Activated T-cell treated with anti-CD3 and anti-CD28 coated beads, Interleukin-2, amount 50 U/mL, for 48 hours (primary cell): Measurements from ENCODE around the gene IKZF1.

Experiments used
- DNase-seq, 2 experiments: peaks; one replicate each; pipeline ENCODE4 v3.0.0-alpha.2; 2020

IKZF1 gene

GRCh38 chr7:50376056-50376820 lies 71.7 kb downstream of the IKZF1 start:
- DNase-seq = peak in 1 of 2 experiments; percentile 24

- DNase-seq = peak in 1 of 2 experiments; percentile 19
Observed at GRCh38 chr7:50377356-50377755, 72.8 kb downstream of the IKZF1 start.

DNA sequence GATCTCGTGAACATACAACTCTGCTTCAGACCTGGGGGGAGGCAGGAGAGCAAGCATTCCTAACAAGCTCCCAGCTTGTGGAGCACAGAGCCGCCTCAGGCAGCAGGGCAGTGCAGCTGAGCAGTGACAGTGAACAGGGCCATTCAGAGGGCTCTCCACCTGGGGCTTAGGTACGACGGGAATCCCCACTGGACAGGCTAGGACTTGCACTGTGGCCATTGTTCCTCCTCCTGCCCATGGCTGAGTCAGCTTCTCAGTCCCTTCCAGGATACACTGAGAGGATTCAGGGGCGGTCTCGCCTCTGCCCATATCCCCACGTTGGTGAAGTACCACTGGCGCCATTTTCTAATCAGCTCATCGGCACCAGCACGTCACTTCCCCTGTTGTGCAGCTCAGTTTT lies 74.6 kb downstream of the IKZF1 start:
- DNase-seq = peak in 1 of 2 experiments; percentile 20

DNA sequence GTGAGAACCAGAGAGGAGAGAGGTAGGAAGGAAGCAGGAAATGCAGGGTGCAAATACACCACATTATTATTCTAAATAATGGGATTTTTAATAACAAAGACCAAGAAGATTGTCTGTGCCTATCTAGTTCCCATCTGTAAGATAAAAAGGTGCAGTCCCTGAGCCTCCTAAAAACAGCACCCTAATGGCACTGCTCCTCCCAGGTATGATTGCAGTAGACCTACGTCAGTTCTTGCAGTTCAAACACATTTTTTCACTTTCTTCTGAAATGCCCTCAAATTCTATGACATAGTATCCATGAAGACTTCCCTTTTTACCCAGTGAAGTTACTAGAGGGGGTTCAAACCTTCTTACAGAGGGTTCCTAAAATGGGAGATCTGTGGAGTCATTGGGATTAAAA lies 75.0 kb downstream of the IKZF1 start:
- no peak for DNase-seq

DNA sequence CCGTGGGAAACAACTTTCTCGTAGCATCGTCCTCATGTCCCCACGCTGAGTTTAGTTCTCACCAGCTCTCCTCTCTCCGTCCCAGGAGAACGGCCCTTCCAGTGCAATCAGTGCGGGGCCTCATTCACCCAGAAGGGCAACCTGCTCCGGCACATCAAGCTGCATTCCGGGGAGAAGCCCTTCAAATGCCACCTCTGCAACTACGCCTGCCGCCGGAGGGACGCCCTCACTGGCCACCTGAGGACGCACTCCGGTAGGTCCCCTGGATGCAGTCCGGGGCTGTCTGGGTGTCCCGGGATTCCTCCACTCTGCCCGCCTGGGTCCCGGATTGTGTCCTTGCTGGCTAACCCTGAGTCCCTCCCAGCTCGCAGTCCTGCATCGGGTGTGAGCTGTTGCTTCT lies 77.9 kb downstream of the IKZF1 start:
- no peak for DNase-seq

DNA sequence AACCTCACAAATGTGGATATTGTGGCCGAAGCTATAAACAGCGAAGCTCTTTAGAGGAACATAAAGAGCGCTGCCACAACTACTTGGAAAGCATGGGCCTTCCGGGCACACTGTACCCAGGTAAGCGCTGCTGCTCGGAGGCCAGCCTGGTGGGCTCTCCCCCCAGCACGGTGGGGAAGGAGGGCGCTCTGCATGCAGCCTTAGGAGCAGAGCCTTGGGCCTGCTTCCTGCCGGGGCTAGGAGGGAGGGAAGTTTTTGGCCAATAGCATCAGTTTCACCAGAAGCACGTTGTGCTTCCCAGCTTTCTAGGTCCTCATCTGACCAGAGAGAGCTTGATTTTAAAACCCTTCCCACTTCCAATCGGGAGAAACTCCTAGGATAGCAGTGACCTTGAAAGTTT lies 82.8 kb downstream of the IKZF1 start:
- no peak for DNase-seq

- DNase-seq = peak in 1 of 2 experiments; percentile 44
Observed at GRCh38 chr7:50389961-50390360, 85.4 kb downstream of the IKZF1 start.

GRCh38 chr7:50391386-50391785 lies 86.9 kb downstream of the IKZF1 start:
- no peak for DNase-seq

- peak; percentile 73 to 75 for DNase-seq
Observed at GRCh38 chr7:50393076-50393475, 88.6 kb downstream of the IKZF1 start.

DNA sequence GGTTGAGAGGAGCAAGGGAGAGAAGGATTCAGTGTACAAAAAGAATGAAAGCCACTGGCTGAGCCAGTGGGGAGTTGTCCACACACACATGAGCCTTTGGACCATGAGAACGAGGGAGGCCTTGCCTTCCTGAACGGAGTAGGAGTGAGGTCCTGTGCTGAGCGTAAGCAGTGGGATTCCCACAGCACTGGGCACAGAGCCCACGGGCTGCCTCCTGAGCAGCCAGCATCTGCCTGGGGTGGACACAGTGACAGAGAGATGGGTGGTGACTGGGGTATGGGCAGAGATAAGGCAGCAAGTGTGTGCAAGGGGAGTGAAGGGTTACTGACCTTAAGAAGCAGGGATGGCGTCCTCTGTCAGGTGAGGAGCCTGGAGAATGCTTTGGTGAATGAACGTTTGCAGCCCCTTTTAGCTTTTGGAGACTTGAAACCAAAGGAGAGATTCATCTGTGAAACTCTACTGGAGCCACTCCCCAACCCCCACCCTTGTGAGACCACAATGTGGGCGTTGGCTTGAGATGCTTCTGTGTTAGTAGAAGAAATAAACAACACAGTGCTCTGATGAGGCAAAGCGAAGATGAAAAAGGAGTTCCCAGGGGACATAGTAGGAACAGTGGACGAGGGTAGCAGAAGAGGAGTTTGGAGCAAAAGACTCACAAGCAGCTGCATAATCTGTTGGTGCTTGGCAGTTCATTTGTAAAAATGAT lies 89.2 kb downstream of the IKZF1 start:
- peak; percentile 65 to 68 for DNase-seq

DNA sequence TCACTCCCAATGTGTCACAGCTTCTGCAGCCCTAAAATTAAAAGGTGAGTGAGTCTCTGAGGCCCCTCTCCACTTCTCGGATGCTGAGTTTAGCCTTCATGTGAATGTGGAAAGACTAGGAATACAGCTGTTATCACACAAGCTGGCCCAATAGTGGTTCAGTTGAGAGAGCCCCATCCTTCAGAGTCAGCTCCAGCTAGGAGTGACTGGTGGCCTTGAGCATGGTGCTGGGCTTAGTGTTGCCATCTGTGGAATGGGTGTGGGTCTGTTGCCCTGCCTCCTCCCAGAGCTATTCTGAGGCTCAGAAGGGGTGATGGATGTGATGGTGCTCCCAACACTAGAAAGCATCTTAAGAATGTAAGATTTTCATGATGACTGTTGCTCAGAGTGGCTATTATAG lies 89.8 kb downstream of the IKZF1 start:
- DNase-seq = no peak

DNA sequence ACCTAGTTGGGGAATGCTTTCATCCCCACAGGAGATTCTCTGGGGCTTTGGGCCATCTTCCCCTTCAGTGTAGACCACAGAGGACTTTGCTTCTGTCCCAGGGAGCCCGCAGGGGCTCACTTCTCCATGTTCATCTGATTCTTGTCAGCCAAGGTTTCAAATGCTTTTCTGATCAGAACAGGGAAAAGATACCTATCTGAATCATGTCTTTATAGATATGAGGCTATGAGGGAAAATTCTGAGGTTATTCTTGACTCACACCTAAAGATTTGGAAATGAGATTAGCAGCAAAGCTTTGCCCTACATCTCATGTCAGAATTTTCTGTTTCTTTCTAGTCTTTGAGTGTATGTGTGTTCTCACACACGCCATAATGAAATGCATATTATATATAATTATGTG lies 92.3 kb downstream of the IKZF1 start:
- DNase-seq = peak in 1 of 2 experiments; percentile 61

- no peak for DNase-seq
Observed at GRCh38 chr7:50397320-50397970, 92.9 kb downstream of the IKZF1 start.

DNA sequence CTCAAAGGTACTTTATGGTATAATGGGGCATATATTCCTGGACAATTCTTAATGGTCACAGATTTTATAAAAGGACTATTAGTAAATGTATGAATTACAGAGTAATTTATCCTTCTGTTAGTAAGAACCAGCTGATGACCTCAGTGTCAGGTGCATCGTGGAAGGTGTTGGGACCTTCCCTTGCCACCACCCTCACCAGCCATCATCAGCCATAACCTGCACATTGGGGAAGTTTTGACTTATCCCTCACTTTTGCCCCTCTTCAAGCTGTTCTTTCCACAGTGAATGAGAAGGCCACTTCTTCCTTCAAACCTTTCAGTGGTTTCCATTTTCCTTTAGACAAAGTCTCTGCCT lies 93.4 kb downstream of the IKZF1 start:
- DNase-seq = no peak

DNA sequence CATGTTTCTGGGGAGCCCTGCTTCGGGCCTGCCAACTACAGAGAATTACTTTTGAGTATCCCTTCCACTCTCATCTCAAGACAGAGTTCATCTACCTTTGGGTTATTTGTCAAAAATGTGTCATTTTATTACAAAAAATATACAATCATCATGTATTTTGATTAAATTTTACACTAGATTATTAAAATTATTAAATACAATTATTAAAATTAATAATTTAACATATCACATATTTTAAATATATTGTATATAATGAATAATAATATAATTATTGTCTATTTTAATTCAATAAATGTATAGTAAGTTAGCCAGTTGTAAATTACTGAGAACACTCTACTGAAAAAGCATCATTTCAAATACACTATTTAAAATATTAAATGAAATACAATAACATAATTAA lies 94.7 kb downstream of the IKZF1 start:
- DNase-seq = no peak

- no peak for DNase-seq
Observed at GRCh38 chr7:50399635-50400034, 95.1 kb downstream of the IKZF1 start.

DNA sequence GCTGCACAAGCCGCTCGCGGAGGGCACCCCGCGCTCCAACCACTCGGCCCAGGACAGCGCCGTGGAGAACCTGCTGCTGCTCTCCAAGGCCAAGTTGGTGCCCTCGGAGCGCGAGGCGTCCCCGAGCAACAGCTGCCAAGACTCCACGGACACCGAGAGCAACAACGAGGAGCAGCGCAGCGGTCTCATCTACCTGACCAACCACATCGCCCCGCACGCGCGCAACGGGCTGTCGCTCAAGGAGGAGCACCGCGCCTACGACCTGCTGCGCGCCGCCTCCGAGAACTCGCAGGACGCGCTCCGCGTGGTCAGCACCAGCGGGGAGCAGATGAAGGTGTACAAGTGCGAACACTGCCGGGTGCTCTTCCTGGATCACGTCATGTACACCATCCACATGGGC lies 95.6 kb downstream of the IKZF1 start:
- DNase-seq = no peak

- no peak for DNase-seq
Observed at GRCh38 chr7:50404392-50404791, 99.9 kb downstream of the IKZF1 start.

GRCh38 chr7:50405221-50405620 lies 100.7 kb downstream of the IKZF1 start:
- no peak for DNase-seq

DNA sequence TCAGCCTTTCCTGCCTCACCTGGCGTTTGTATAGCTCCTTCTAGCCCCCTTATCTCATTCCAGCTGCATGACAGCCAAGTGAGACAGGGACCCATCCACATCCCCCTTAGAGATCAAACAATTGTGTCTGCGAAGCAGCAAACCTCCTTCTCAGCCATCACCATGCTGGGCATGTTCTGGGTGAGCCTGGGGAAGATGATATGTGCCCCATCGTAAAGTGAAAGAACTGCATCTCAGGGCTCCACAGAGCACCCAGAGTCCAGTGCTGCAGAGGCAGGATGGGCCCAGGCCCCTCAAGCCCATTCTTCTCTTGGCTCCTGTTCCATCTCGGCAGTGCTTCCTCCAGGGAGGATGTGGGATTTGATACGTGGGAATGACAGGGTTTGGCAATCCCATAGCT lies 102.4 kb downstream of the IKZF1 start:
- DNase-seq = no peak

- DNase-seq = no peak
Observed at GRCh38 chr7:50409856-50410745, 105.6 kb downstream of the IKZF1 start.

DNA sequence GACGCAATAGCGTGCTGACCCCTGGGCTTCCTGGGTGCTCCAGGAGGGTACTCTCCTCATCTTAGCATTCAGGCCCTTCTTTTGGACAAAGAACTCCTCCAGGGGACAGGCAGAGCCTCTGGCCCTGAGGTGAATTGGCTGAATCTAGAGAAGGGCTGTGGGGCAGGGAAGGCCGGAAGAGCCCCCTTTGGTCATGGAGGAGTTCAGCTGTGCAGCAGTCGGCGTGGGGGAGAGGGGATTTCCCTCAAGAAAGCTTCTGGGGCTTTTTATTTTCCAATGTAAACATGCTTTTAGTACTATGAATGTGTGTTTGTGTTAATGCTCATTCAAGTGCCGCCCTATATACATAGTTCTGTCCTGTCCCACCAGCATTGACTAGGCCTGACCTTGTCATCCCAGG lies 106.8 kb downstream of the IKZF1 start:
- no peak for DNase-seq

- DNase-seq = no peak
Observed at GRCh38 chr7:50412973-50413372, 108.5 kb downstream of the IKZF1 start.
